IPS-18a (cell line): ENCODE data around the gene CA5B.
"Not testable (repeated sequence)": the region's sequence is repeated elsewhere in the genome, so short reads cannot be mapped to it uniquely, and the experiment has no call there.

Experiments
- H3K27ac ChIP-seq: one replicate; pipeline ENCODE4 v1.5.1; 2013; ENCODE audit warnings: low read length
- H3K27me3 ChIP-seq: one replicate; pipeline ENCODE4 v1.6.1; 2013; ENCODE audit warnings: mild to moderate bottlenecking, low read length; ENCODE audit not compliant: control insufficient read depth, insufficient read depth
- H3K36me3 ChIP-seq: one replicate; pipeline ENCODE4 v1.6.1; 2013; ENCODE audit warnings: low read depth, low read length; ENCODE audit not compliant: control insufficient read depth
- H3K4me1 ChIP-seq: one replicate; pipeline ENCODE4 v1.6.1; 2013; ENCODE audit warnings: low read depth, low read length; ENCODE audit not compliant: control insufficient read depth
- H3K4me3 ChIP-seq: one replicate; pipeline ENCODE4 v1.5.1; 2013; ENCODE audit warnings: low read length
- H3K9ac ChIP-seq: one replicate; pipeline ENCODE4 v1.6.1; 2013; ENCODE audit warnings: mild to moderate bottlenecking, low read length, moderate library complexity
- H3K9me3 ChIP-seq: one replicate; pipeline ENCODE4 v1.6.1; 2013; ENCODE audit warnings: low read depth, low read length; ENCODE audit not compliant: control insufficient read depth

Gene CA5B, protein sequence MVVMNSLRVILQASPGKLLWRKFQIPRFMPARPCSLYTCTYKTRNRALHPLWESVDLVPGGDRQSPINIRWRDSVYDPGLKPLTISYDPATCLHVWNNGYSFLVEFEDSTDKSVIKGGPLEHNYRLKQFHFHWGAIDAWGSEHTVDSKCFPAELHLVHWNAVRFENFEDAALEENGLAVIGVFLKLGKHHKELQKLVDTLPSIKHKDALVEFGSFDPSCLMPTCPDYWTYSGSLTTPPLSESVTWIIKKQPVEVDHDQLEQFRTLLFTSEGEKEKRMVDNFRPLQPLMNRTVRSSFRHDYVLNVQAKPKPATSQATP

DNA sequence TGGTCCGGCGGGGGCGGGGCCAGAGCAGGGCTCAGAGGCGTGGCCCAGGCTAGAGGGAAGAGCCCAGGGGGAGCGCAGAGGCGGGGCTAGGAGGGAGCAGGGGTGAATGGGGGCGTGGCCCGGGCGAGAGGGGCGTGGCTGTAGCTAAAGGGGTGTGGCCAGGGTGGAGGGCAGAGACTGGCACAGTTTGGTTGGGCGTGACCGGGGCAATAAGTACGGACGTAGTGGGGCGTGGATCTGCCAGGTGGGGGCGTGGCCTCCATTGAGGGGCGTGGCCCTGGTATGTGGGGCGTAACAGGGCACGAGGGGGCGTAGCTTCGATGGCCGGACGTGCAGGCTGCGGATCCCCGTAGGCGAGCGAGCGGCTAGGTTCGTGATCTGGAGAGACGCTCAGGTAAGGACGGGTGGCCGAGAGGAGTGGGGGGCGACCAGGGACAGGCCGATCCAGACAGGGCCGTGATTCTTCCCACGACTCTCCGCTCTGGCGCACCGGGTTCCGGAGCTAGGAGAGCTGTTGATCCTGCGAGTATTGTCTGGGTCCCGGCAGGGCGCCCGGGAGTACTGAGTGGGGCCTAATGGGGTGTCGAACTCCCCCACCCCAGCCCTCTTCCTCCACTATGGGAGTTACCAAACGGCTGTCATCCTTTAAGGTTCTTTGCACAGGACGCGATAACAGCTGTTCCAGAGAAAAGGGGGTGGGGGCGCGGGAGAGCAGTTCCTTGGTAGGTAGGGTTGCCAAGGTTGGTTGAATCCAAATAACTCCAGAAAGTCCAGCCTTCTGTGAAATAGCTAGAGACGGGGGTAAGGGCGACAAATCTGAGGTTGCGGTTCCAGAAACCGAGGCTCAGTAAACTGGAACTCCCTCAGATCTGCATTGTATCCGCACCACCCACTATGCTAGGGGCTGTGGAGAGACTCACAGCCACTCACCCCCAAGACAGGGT is at the start of gene CA5B:
CA5B (plus strand) TSS at position 312 of the 944 bp plus-strand sequence. CDS start 11,754 bp downstream, outside the sequence.
- peak within 1 kb of the TSS; percentile 83 for H3K4me3 ChIP-seq
- H3K27me3 ChIP-seq = peaks cover 10% of the 10 kb centered on the region
- peak within 1 kb of the TSS; percentile 39 for H3K9ac ChIP-seq
- no peaks in the 10 kb centered on the region for H3K9me3 ChIP-seq
- H3K27ac ChIP-seq = no peak within 1 kb of the TSS
- peaks cover 9% of the 10 kb centered on the region for H3K4me1 ChIP-seq
- no peaks in the 10 kb centered on the region for H3K36me3 ChIP-seq

DNA sequence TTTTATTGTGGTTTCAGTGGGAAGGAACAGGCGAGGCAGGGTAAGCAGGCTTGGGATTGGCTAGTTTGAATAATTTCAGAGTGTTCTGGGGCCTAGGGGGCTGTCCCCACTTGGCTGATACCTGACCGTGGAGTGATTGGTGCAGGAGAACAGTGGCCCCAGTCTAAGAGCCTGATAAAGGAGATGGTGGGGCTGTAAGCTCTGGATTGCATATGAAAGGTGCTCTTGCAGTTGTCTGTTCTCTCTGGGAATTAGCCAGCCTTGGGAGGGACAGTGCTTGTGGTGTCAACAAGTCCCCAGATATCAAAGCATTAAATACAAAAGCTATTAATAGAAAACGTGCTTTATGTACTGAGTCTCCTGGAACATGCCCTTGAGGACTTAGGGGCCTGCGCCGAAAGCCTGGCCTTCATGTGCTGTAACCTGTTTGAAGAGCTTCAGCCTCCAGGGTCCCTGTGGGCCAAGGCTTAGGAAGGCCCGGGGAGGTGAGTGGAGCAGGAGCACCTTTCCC is 43.1 kb upstream of the CA5B start:
- no peaks in the 10 kb centered on the region for H3K9me3 ChIP-seq
- H3K4me1 ChIP-seq = no peaks in the 10 kb centered on the region
- no peak overlapping the region for H3K9ac ChIP-seq
- H3K4me3 ChIP-seq = no peak overlapping the region
- no peaks in the 10 kb centered on the region for H3K27me3 ChIP-seq
- H3K27ac ChIP-seq = no peak overlapping the region
- H3K36me3 ChIP-seq = peaks cover 55% of the 10 kb centered on the region

DNA sequence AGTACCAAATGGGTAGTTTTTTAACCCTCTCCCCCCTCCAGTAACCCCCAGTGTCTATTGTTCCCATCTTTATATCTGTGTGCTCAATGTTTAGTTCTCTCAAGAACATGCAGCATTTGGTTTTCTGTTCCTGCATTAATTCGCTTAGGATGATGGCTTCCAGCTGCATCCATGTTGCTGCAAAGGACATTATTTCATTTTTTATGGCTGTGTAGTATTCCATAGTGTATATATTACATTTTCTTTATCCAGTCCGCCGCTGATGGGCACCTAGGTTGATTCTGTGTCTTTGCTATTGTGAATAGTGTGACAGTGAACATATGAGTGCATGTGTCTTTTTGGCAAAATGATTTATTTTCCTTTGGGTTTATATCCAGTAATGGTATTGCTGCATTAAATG is 41.6 kb upstream of the CA5B start:
- H3K36me3 ChIP-seq = peaks cover 52% of the 10 kb centered on the region
- no peaks in the 10 kb centered on the region for H3K9me3 ChIP-seq
- H3K9ac ChIP-seq = no peak overlapping the region
- H3K27me3 ChIP-seq = no peaks in the 10 kb centered on the region
- H3K4me3 ChIP-seq = no peak overlapping the region
- no peak overlapping the region for H3K27ac ChIP-seq
- H3K4me1 ChIP-seq = no peaks in the 10 kb centered on the region

DNA sequence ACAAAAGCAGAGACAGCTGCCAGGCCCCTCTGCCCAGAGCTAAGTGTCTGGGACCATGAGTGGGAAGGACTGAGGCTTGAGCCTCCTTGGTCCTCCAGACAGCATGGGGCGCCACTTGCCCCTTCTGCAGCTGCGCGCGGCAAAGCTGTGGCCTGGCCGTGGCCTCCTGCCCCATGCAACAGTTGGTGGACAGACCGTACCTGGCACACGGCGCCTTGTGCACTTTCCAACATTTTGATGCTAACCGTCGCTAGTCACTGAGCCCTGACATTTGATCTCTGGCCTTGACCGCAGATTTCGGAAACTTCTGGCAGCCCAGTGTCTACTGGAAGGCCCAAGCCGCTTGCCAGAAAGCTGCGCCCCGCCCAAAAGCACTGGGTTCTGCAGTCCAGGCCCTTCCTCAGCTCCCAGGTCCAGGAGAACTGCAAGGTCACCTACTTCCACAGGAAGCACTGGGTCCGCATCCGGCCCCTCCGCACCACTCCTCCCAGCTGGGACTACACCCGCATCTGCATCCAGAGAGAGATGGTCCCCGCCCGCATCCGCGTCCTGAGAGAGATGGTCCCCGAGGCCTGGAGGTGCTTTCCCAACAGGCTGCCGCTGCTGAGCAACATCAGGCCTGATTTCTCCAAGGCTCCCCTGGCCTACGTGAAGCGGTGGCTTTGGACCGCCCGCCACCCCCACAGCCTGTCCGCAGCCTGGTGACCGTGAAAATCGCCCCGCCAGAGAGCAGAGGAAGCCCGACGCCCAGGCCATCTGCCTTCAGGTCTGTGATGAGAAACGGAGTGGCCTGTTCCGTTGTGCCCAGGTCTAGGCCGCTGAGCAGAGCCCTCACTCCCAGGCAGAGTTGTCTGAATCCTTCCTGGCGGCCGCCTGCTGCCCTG is 35.3 kb upstream of the CA5B start:
- Histone ChIP-seq H3K27ac (no peak overlapping the region), H3K27me3 (no peaks in the 10 kb centered on the region), H3K9ac (no peak overlapping the region), H3K4me1 (no peaks in the 10 kb centered on the region), H3K9me3 (no peaks in the 10 kb centered on the region), H3K4me3 (no peak overlapping the region), H3K36me3 (peaks cover 11% of the 10 kb centered on the region)

DNA sequence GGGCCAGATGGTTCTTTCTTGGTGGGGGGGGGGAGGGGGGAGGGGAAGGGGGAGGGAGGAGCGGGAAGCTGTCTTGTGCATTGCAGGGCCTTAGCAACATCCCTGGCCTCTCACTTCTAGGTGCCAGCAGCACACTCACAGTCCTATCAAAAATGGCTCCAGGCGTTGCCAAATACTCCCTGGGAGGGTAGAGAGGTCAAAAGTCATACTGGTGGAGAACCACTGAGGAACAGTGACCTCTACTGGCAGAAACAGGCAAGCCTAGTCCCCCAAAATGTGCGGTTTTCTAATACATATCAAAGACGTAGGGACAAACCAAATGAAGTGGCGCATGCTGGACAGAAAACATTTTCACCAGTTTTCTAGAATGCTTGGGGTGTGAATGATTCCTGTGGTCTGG is 34.3 kb upstream of the CA5B start:
- not testable (repeated sequence) for H3K27me3 ChIP-seq, H3K36me3 ChIP-seq, H3K4me1 ChIP-seq, H3K9ac ChIP-seq, H3K27ac ChIP-seq, H3K9me3 ChIP-seq, H3K4me3 ChIP-seq

DNA sequence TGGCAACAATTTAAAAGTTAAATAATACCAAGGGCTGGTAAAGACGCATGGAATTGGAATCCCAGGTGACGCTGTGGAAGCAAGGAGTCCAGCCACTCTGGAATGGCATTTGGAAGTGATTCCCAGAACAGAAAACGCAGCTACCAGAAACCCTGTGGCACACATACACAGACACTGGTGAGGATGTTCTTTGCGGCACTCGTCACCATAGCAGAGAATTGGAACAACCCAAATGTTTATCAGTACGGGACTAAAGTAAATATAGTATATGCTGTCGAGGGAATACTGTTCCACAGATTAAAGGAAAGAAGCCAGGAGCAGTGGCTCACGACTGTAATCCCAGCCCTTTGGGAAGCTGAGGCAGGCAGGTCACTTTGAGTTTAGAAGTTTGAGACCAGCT is 33.8 kb upstream of the CA5B start:
- H3K9ac ChIP-seq, H3K9me3 ChIP-seq, H3K4me1 ChIP-seq, H3K27ac ChIP-seq, H3K4me3 ChIP-seq, H3K27me3 ChIP-seq, H3K36me3 ChIP-seq: not testable (repeated sequence)

DNA sequence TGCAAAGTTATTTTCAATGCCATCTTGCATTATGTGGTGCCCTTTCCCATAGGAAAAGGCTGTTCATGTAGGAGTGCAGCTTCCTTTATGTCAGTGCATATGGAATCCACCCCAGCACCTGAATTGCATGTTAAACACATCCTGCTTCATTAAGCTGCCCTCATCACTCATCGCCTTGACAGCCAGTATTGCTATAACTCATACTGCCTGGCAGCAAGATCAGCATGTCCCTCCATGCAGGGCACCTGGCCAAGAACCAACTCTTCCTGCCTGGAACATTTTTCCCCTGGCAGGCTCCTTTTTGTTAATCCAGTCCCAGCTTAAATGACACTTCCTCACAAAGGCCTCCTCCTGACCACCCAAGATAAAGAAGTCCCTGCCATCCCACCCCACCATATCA is 23.5 kb upstream of the CA5B start:
- no peaks in the 10 kb centered on the region for H3K36me3 ChIP-seq
- peaks cover 17% of the 10 kb centered on the region for H3K4me1 ChIP-seq
- no peak overlapping the region for H3K9ac ChIP-seq
- no peaks in the 10 kb centered on the region for H3K9me3 ChIP-seq
- no peak overlapping the region for H3K27ac ChIP-seq
- no peak overlapping the region for H3K4me3 ChIP-seq
- H3K27me3 ChIP-seq = no peaks in the 10 kb centered on the region

DNA sequence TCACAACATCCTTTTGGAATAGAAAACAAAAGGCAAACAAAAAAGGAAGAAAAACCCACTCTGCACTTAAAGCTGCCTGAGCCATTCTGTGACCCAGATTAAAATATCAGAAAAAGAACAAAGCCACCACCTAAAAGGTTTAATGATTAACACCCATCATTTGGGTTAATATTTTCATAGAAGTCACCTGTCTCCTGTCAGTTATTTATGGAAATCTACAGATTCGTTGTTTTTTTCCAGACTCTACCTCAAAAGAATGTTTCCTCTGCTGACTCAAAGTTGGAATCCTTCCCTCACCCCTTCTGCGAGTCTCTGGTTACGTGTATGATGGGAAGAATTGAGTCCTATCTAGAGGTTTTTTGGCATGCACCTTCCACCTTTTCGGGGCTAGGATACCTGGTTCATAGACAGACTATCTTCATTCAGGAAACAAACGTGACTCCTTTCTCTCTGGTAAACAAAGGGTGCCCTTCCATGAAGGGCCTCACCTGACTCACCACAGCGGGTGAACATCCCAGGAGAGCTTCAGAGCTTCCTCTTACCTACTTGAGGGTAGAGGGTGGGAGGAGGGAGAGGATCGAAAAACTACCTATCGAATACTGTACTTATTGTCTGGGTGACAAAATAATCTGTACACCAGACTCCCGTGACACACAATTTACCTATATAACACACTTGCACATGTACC is 19.6 kb upstream of the CA5B start:
- peak overlapping the region; percentile 35 for H3K27ac ChIP-seq
- H3K4me3 ChIP-seq = peak overlapping the region; percentile 10
- H3K36me3 ChIP-seq = no peaks in the 10 kb centered on the region
- H3K27me3 ChIP-seq = no peaks in the 10 kb centered on the region
- no peak overlapping the region for H3K9ac ChIP-seq
- no peaks in the 10 kb centered on the region for H3K9me3 ChIP-seq
- H3K4me1 ChIP-seq = peaks cover 18% of the 10 kb centered on the region

DNA sequence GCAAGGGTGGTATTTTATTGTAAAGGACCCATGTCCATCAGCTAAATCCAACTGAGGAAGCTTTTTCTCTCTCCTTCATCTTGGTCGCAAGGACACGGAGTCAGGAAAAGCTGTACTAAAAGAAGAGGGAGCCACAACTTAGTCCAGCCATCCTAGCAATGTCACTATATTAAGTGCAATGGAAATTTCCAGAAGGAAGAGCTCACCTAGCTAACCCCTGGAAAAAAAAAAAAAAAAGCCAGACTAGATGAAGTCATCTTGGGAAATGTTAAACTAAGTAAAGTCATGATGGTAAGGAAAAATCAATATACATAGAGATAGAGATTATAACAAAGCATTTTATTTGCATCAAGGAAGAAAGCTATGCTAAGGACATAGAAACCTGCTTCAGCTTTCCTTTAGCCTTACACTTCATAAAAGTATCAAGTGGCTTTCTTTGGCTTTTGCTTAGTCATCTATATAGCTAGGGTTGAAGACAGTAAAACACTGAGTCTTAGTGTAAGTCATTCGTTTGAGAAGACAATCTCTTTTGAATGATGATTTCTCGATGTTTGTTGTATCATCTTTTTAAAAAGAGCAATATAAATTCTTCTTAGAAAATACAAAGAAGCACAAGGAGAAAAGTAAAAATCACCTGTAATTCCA is 18.6 kb upstream of the CA5B start:
- H3K36me3 ChIP-seq = no peaks in the 10 kb centered on the region
- H3K4me3 ChIP-seq = no peak overlapping the region
- H3K9me3 ChIP-seq = no peaks in the 10 kb centered on the region
- peaks cover 18% of the 10 kb centered on the region for H3K4me1 ChIP-seq
- H3K27me3 ChIP-seq = no peaks in the 10 kb centered on the region
- no peak overlapping the region for H3K27ac ChIP-seq
- no peak overlapping the region for H3K9ac ChIP-seq

DNA sequence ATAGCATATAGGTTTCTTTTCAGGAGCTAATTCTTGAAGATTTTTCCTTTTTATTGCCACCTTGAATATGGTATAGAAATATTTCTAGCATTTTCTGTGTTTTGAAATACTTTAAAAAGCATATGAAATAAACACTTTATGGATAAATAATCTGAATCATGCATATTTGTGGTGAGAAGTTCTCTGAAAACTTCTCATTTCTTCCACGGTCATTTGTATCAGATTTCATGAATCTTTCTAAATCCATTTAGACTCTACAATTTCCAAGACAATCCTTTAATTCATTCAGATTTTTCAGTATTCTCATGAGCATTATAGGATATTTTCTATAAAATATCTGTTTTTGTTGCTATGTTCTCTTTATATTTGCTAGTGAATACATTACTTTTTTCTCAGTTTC is 16.2 kb upstream of the CA5B start:
- H3K9ac ChIP-seq = no peak overlapping the region
- H3K27me3 ChIP-seq = no peaks in the 10 kb centered on the region
- no peaks in the 10 kb centered on the region for H3K36me3 ChIP-seq
- no peaks in the 10 kb centered on the region for H3K9me3 ChIP-seq
- H3K27ac ChIP-seq = no peak overlapping the region
- H3K4me3 ChIP-seq = no peak overlapping the region
- peaks cover 18% of the 10 kb centered on the region for H3K4me1 ChIP-seq
